ENCODE results near the gene LMBRD1. TPM values are rescaled to one million over a fixed set of nuclear protein-coding genes. Genes with fewer than 3 reads are reported as not detected.
"Not testable (repeated sequence)": the region's sequence is repeated elsewhere in the genome, so short reads cannot be mapped to it uniquely, and the experiment has no call there.

The LMBRD1 gene
- total and polyA plus RNA-seq, 2 experiments from 2014 or later, result 54.3 to 88.6 TPM

DNA sequence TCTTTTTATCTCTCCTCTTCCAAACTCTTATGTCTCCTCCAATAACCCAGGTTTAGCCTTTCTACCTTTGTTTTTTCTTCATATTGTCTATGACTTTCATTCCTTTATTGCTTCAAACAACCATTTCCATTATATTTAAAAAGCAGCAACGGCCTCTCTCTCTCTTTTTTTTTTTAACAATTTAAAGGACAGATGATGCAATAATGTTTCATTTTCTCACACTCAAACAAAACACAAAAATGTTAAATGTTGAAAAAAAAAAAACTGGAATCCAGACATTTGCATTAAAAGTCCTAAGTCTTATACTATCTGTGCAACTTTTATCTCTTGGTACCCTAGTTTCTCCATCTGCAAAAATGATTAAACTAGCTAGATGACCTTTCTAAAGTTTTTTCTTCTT lies 105.8 kb downstream of the LMBRD1 start:
- Histone ChIP-seq H3K4me3 (no peak overlapping the region), H3K27ac (no peak overlapping the region), H2AFZ (no peak overlapping the region), H3K9me2 (replicated peaks; ENCODE audit: insufficient read depth) (no peaks in the 10 kb centered on the region), H3K36me3 (replicated peaks; ENCODE audit: insufficient read depth, low read depth) (no peaks in the 10 kb centered on the region), H3K4me1 (ENCODE audit: insufficient read depth) (no peaks in the 10 kb centered on the region), H3K27me3 (no peaks in the 10 kb centered on the region), H3K79me2 (no peaks in the 10 kb centered on the region), H3K4me2 (no peak overlapping the region), H3K9me3 (ENCODE audit: low read depth) (no peaks in the 10 kb centered on the region), H4K20me1 (ENCODE audit: insufficient read depth, poor library complexity, severe bottlenecking) (no peaks in the 10 kb centered on the region)
- 81% methylated on average over 1 of the region's 1 CpG for WGBS (ENCODE audit: low lambda C conversion rate, missing lambda C conversion rate)
- DNase-seq (ENCODE audit: low spot score), result no peak
- TF ChIP-seq, protein P1, sequence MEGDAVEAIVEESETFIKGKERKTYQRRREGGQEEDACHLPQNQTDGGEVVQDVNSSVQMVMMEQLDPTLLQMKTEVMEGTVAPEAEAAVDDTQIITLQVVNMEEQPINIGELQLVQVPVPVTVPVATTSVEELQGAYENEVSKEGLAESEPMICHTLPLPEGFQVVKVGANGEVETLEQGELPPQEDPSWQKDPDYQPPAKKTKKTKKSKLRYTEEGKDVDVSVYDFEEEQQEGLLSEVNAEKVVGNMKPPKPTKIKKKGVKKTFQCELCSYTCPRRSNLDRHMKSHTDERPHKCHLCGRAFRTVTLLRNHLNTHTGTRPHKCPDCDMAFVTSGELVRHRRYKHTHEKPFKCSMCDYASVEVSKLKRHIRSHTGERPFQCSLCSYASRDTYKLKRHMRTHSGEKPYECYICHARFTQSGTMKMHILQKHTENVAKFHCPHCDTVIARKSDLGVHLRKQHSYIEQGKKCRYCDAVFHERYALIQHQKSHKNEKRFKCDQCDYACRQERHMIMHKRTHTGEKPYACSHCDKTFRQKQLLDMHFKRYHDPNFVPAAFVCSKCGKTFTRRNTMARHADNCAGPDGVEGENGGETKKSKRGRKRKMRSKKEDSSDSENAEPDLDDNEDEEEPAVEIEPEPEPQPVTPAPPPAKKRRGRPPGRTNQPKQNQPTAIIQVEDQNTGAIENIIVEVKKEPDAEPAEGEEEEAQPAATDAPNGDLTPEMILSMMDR (IDR thresholded peaks at IDR 0.05; ENCODE audit: poor library complexity), result no peak
- TF ChIP-seq EZH2phosphoT487 (IDR thresholded peaks at IDR 0.05; ENCODE audit: low read depth, severe bottlenecking, unreplicated experiment), result no peak
- no peak for TF ChIP-seq EZH2 (IDR thresholded peaks at IDR 0.05; ENCODE audit: borderline replicate concordance)

DNA sequence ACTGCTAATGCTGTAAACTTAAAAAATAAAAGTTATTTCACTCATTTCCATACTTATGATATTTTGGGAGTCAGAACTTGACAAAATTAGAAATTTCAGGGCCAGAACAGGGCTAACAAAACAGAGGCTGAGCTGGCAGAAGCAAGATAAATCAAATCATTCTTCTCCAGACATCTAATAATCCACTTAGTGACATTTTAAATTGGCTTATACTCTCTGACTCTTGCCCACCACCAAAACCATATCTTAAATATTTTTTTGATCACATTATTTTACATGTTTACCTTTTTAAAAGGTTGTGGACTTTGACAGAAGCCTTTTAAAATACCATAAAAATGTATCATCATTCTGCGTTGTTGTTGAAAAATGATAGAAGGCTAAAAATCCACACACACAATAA lies 116.5 kb downstream of the LMBRD1 start:
- H3K9me3 ChIP-seq (ENCODE audit: low read depth), result no peaks in the 10 kb centered on the region
- no peak for DNase-seq (ENCODE audit: low spot score)
- H3K4me3 ChIP-seq, result no peak overlapping the region
- H4K20me1 ChIP-seq (ENCODE audit: insufficient read depth, poor library complexity, severe bottlenecking), result no peaks in the 10 kb centered on the region
- H3K27ac ChIP-seq, result no peak overlapping the region
- no peak for TF ChIP-seq EZH2phosphoT487 (IDR thresholded peaks at IDR 0.05; ENCODE audit: low read depth, severe bottlenecking, unreplicated experiment)
- H3K4me2 ChIP-seq, result no peak overlapping the region
- no peaks in the 10 kb centered on the region for H3K27me3 ChIP-seq
- no peaks in the 10 kb centered on the region for H3K4me1 ChIP-seq (ENCODE audit: insufficient read depth)
- H2AFZ ChIP-seq, result no peak overlapping the region
- 100% methylated on average over 1 of the region's 1 CpG for WGBS (ENCODE audit: low lambda C conversion rate, missing lambda C conversion rate)
- no peaks in the 10 kb centered on the region for H3K79me2 ChIP-seq
- no peaks in the 10 kb centered on the region for H3K9me2 ChIP-seq (replicated peaks; ENCODE audit: insufficient read depth)
- H3K36me3 ChIP-seq (replicated peaks; ENCODE audit: insufficient read depth, low read depth), result no peaks in the 10 kb centered on the region

DNA sequence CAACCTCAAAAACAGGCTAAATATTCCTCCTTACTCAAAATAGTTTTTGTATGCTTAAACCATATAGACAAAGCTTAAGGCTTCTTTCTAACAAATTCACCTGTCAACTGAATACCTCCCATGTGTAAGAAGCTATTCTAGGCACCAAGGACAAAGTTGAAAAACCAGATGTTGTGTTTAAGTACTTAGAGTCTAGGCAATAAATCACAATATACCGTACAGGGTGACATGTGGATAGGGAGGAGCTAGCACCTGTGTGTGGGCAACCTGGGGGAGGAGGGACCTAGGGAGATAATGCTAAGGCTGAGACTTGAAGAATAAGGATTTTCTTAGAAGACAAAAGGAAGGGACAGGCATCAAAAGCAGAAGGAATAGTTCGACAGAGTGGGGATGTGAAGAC lies 123.5 kb downstream of the LMBRD1 start:
- 55% methylated on average over 2 of the region's 2 CpGs for WGBS (ENCODE audit: low lambda C conversion rate, missing lambda C conversion rate)
- Histone ChIP-seq H4K20me1 (ENCODE audit: insufficient read depth, poor library complexity, severe bottlenecking) (no peaks in the 10 kb centered on the region), H3K9me2 (replicated peaks; ENCODE audit: insufficient read depth) (no peaks in the 10 kb centered on the region), H3K27ac (no peak overlapping the region), H3K9me3 (ENCODE audit: low read depth) (no peaks in the 10 kb centered on the region), H3K36me3 (replicated peaks; ENCODE audit: insufficient read depth, low read depth) (no peaks in the 10 kb centered on the region), H3K79me2 (no peaks in the 10 kb centered on the region), H3K4me3 (no peak overlapping the region), H3K4me2 (no peak overlapping the region), H3K4me1 (ENCODE audit: insufficient read depth) (peaks cover 11% of the 10 kb centered on the region), H3K27me3 (no peaks in the 10 kb centered on the region), H2AFZ (no peak overlapping the region)
- TF ChIP-seq EZH2 (IDR thresholded peaks at IDR 0.05; ENCODE audit: borderline replicate concordance), result no peak
- peak; percentile 21 for DNase-seq (ENCODE audit: low spot score)

DNA sequence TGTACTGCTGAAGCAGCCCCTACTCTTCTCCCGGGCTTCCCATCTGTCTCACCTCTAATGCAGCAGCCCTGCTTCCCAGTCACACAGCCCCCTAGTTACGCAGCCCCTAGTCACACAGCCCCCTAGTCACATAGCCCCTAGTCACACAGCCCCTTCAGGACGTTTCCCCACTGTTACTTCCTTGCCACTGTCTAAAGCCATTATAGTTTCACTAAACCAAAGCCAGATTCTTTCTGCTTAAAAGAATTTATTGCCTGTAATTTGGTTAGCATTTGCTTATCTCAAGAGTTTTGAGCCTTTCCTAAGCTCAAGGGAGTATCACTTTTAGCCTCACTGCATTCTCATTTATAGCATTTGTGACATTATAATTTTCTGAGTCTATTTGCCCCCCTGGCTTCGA lies 127.9 kb downstream of the LMBRD1 start:
- no peaks in the 10 kb centered on the region for H3K27me3 ChIP-seq
- H3K79me2 ChIP-seq, result no peaks in the 10 kb centered on the region
- no peak overlapping the region for H3K4me2 ChIP-seq
- peaks cover 11% of the 10 kb centered on the region for H3K4me1 ChIP-seq (ENCODE audit: insufficient read depth)
- H4K20me1 ChIP-seq (ENCODE audit: insufficient read depth, poor library complexity, severe bottlenecking), result no peaks in the 10 kb centered on the region
- WGBS (ENCODE audit: low lambda C conversion rate, missing lambda C conversion rate), result 43% methylated on average over 4 of the region's 4 CpGs
- no peak overlapping the region for H3K27ac ChIP-seq
- H3K9me3 ChIP-seq (ENCODE audit: low read depth), result no peaks in the 10 kb centered on the region
- no peak for DNase-seq (ENCODE audit: low spot score)
- no peaks in the 10 kb centered on the region for H3K36me3 ChIP-seq (replicated peaks; ENCODE audit: insufficient read depth, low read depth)
- H3K4me3 ChIP-seq, result no peak overlapping the region
- TF ChIP-seq EZH2phosphoT487 (IDR thresholded peaks at IDR 0.05; ENCODE audit: low read depth, severe bottlenecking, unreplicated experiment), result no peak
- TF ChIP-seq, protein P1 (IDR thresholded peaks at IDR 0.05; ENCODE audit: poor library complexity), result no peak
- TF ChIP-seq EZH2 (IDR thresholded peaks at IDR 0.05; ENCODE audit: borderline replicate concordance), result no peak
- no peak overlapping the region for H2AFZ ChIP-seq
- no peaks in the 10 kb centered on the region for H3K9me2 ChIP-seq (replicated peaks; ENCODE audit: insufficient read depth)

DNA sequence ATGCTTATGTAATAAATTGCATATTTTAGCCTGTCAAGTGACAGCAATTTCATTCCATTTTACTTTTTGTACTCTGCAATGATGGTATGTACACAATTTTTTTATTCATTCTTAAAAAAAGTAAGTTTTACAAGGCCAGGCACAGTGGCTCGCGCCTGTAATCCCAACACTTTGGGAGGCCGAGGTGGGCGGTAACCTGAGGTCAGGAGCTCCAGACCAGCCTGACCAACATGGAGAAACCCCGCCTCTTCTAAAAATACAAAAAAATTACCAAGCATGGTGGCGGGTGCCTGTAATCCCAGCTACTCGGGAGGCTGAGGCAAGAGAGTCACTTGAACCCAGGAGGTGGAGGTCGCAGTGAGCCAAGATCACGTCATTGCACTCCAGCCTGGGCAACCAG lies 130.0 kb downstream of the LMBRD1 start:
- not testable (repeated sequence) for H3K79me2 ChIP-seq; H3K4me2 ChIP-seq; H3K9me3 ChIP-seq (ENCODE audit: low read depth); H3K36me3 ChIP-seq (replicated peaks; ENCODE audit: insufficient read depth, low read depth); H3K27ac ChIP-seq; H3K4me3 ChIP-seq; H3K27me3 ChIP-seq; DNase-seq (ENCODE audit: low spot score); H3K9me2 ChIP-seq (replicated peaks; ENCODE audit: insufficient read depth); H4K20me1 ChIP-seq (ENCODE audit: insufficient read depth, poor library complexity, severe bottlenecking); H2AFZ ChIP-seq
- WGBS (ENCODE audit: low lambda C conversion rate, missing lambda C conversion rate), result 100% methylated on average over 9 of the region's 9 CpGs
- H3K4me1 ChIP-seq (ENCODE audit: insufficient read depth), result peaks cover 11% of the 10 kb centered on the region

All from hepatocyte (in vitro differentiated cells).